ENCODE data around the gene RAB31.

The RAB31 gene

GRCh38 chr18:9694174-9694573 is 13.9 kb upstream of the RAB31 start:
- DNase-seq: no peak

GRCh38 chr18:9694952-9695495 is 13.1 kb upstream of the RAB31 start:
- no peak for DNase-seq

- DNase-seq: no peak
Measured at GRCh38 chr18:9695605-9696004, 12.5 kb upstream of the RAB31 start.

- DNase-seq: no peak
Measured at GRCh38 chr18:9696112-9696511, 12.0 kb upstream of the RAB31 start.

- DNase-seq: no peak
Measured at GRCh38 chr18:9696701-9697100, 11.4 kb upstream of the RAB31 start.

- no peak for DNase-seq
Measured at GRCh38 chr18:9697121-9697520, 11.0 kb upstream of the RAB31 start.

GRCh38 chr18:9698497-9698896 is 9.6 kb upstream of the RAB31 start:
- DNase-seq: no peak

GRCh38 chr18:9700261-9700796 is 7.8 kb upstream of the RAB31 start:
- DNase-seq: no peak

GRCh38 chr18:9701609-9702349 is 6.3 kb upstream of the RAB31 start:
- DNase-seq: no peak

- no peak for DNase-seq
Measured at GRCh38 chr18:9704233-9705118, 3.6 kb upstream of the RAB31 start.

GRCh38 chr18:9705183-9705829 is 2.8 kb upstream of the RAB31 start:
- DNase-seq: no peak

GRCh38 chr18:9706081-9706935 is 1.8 kb upstream of the RAB31 start:
- DNase-seq: no peak

- no peak for DNase-seq
Measured at GRCh38 chr18:9707381-9708056, 582 bp upstream of the RAB31 start.

GRCh38 chr18:9708434-9709303 is 568 bp downstream of the RAB31 start:
- no peak for DNase-seq

- no peak for DNase-seq
Measured at GRCh38 chr18:9709304-9709877, 1.3 kb downstream of the RAB31 start.

- DNase-seq: no peak
Measured at GRCh38 chr18:9710037-9710436, 1.9 kb downstream of the RAB31 start.

- DNase-seq: no peak
Measured at GRCh38 chr18:9711361-9712129, 3.4 kb downstream of the RAB31 start.

- DNase-seq: no peak
Measured at GRCh38 chr18:9712130-9712577, 4.1 kb downstream of the RAB31 start.

- no peak for DNase-seq
Measured at GRCh38 chr18:9712611-9713010, 4.5 kb downstream of the RAB31 start.

Measured in NCI-H510A (cell line).